ENCODE data around the gene CCT5.
"Not testable (repeated sequence)": the region's sequence is repeated elsewhere in the genome, so short reads cannot be mapped to it uniquely, and the experiment has no call there.

CCT5 gene

GRCh38 chr5:10278658-10279279, 28.7 kb downstream of the CCT5 start:
- no peak for DNase-seq

- no peak for DNase-seq
Observed at GRCh38 chr5:10279328-10279727, 29.2 kb downstream of the CCT5 start.

DNA sequence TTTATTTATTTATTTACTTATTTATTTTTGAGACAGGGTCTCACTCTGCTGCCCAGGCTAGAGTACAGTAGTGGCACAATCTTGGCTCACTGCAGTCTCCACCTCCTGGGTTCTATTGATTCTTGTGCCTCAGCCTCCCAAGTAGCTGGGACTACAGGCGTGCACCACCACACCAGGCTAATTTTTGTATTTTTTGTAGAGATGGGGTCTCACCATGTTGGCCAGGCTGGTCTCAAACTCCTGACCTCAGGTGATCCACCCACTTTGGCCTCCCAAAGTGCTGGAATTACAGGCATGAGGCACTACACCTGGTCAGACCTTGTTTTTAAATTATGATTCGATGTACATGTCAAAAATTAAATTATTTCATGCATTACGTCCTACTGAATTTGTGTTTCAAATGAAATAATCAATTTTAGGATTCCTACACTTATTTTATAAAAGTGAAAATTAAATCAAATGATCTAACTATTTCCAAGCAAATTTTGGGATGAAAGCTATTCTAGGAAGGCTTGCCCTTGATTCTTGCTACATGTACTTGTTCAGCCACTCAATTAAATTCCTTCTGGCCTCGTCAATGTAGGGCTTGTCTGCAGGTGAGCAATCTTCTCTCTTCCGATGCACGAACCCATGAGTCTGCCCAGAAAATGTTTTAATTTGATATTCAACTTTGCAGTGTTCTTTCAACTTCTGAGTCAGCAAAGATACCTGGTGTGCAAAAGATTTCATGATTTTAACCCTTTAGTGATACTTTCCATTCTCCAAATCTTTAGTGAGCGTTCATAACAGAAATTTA, 30.0 kb downstream of the CCT5 start:
- DNase-seq, result no peak

GRCh38 chr5:10283927-10284635, 34.0 kb downstream of the CCT5 start:
- DNase-seq, result peak; percentile 84

GRCh38 chr5:10285362-10285761, 35.3 kb downstream of the CCT5 start:
- not testable (repeated sequence) for DNase-seq

DNA sequence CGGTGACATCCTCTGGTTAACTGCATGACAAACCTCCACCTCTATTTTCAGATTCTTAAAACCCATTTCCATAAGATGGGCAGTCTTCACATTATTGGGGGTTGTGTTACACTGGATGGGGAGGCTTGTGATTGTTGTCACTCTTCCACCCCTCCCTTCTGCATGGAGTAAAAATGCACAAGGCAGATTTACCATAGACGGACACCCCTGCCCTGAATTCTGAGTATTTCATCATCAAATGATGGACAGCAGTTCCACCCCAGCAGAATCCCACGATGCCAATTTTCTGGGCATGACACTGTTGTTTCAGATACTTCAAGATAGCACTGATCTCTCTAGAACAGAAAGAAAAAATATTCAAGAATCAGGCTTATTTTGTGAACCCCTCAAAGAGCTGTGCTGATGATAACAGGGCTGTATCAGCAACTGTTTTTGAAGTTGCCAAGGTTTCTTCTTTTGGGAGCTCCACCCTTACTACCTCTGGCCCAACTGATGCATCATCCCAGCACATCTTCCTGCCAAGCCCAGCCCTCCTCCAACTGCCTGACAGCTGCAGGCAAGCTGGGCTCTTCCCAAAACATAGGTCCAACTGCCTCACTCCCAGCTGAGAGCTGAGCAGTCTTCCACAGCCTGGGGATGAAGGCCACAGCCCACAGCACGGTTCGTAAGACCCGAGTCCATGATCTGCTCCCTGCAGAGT, 36.2 kb downstream of the CCT5 start:
- peak; percentile 62 for DNase-seq

- no peak for DNase-seq
Observed at GRCh38 chr5:10286862-10287227, 36.8 kb downstream of the CCT5 start.

DNA sequence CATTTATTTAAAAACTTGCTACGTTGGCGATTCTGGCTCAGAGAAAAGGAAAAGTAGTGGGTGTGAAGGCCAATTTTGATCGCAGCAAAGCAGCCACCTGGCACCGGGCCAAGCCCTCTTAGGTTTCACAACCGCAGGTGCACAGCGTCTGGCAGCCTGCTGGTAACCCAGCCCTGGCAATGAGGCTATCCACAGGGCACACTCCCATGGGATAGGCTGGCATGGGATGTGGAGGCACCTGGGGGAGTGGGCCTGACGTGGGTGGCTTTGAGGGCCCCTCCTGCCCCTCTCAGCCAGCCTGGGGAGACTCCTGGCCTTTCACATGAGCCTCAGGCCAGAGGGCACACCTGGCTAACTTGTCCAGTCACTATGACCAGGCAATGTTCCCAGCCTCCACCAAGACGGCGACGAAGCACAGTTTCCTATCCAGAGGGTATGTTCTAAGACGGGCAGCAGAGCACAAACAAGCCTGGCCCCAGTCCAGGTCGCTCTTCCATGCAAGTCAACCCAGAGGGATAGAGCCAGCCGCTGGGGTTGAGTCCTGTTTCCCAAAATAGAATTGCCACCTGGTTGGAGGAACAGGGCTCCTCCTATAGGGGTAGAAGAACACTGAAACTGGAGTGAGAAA, 38.6 kb downstream of the CCT5 start:
- DNase-seq, result no peak

DNA sequence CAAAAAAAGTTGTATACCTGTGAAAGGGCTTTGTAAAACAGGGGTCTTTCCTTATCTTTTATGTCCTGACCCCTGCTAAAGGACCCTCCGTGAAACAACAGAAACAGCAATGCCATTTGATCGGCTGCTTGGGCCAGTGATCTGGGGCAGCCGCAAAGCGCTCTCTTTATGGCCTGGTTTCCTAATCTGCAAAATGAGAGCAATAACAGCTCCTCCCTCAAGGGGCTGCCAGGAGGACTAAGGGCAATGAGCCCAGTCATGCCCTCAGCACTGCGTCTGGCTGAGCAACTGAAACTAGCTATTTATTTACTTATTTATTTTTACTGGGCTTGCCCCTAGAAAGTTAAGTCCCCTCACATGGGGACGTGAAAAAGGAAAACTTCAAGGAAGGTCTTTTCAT, 39.3 kb downstream of the CCT5 start:
- DNase-seq, result no peak

DNA sequence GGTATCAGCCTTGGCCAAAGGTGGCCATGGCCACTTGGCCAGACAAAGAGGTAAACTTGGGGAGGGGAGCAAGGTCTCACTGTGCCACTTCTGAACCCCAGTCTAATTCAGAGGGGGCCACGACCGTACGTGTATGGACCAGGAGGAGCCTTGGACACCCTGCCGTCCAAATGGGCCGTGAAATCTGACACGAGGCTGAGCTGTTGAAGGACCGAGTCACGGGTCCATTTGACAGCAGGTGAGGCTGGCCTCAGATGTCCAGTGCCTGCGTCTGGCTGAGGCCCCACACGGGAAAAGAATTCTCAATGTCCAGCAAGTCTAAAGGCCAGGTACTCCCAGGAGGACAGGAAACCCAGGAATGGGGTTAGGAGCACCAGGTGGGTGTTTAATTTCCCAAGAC, 39.9 kb downstream of the CCT5 start:
- no peak for DNase-seq

GRCh38 chr5:10290438-10290837, 40.4 kb downstream of the CCT5 start:
- no peak for DNase-seq

DNA sequence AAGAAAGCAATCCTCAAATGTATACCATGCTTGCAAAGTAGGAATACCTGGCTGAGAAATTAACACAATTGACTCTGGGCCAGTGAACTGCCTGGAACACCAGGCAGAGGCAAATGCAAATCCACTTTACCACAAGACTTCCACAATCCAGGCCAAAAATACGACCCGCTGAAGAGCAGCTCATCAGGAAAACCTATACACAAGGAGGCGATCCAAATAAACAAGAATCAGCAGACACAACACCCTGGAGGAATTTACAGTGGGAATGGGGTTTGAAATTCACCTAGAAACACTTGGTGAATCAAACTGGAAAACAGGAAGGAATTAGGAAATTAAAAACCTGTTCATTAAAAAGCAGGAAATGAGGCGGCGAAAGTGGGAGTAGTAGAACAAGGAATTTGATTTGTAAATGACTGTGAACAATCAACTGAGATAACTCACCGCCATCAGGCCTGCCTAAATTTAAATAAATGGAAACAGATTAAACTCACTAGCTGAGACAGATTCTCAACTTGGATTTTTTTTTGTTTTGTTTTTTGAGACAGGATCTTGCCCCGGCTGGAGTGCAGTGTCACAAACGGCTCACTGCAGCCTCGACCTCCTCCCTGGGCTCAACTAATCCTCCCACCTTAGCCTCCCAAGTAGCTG, 41.7 kb downstream of the CCT5 start:
- no peak for DNase-seq

DNA sequence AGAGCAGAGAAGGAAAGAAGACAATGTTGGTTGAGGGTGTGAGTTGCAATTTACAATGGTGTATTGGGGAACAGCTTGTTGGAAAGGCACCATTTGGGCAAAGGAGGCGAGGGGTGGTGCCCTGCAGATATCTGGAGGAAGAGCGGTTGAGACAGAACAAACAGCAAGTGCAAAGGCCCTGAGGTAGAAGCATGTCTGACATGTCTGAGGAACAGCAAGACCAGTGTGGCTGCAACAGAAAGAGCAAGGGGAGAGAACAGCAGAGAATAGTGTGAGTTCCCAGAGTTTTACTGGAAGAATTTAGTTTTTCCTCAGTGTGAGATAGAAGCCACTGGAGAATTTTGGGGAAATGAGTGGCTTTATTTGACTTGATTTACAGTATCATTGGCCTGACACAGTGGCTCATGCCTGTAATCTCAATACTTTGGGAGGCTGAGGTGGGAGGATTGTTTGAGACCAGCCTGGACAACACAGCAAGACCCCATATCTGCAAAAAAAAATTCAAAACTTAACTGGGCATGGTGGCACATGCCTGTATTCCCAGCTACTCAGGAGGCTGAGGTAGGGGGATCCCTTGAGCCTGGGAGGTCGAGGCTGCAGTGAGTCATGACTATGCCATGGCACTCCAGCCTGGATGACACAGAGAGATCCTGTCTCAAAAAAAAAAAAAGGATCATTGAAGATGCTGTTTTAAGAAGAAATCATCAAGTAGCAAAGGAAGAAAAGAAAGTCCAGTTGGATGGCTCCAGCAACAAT, 44.0 kb downstream of the CCT5 start:
- DNase-seq, result no peak

- no peak for DNase-seq
Observed at GRCh38 chr5:10295619-10296326, 45.7 kb downstream of the CCT5 start.

DNA sequence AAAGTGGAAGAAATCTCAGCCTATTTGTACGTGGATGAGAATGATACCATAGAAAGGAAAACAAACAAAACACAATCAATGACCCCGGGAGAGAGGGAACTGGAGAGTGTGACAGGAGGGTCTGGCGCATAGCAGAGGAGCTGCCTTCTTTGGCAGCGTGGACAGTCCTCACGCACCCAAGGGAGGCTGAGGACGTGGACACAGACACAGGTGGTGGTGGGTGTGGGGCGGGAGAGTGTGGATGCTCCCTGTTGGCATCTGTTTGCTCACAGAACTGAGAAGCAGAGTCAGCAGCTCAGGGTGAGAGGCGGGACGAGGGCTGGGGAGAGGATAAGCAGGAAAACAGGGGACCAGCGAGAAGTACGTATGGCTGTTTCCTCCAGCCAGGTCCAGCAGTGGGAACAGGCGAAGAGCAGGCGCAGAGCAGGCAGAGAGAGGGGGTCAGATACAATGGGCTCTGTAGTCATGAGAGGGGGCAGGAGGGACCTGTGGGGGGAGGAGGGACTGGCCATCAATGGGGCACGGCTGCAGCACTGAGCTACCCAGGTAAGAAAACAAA, 47.6 kb downstream of the CCT5 start:
- no peak for DNase-seq

GRCh38 chr5:10300246-10300645, 50.2 kb downstream of the CCT5 start:
- no peak for DNase-seq

- DNase-seq, result no peak
Observed at GRCh38 chr5:10301266-10301665, 51.2 kb downstream of the CCT5 start.

- DNase-seq, result peak; percentile 50
Observed at GRCh38 chr5:10301842-10302610, 51.9 kb downstream of the CCT5 start.

GRCh38 chr5:10303201-10303600, 53.1 kb downstream of the CCT5 start:
- no peak for DNase-seq

DNA sequence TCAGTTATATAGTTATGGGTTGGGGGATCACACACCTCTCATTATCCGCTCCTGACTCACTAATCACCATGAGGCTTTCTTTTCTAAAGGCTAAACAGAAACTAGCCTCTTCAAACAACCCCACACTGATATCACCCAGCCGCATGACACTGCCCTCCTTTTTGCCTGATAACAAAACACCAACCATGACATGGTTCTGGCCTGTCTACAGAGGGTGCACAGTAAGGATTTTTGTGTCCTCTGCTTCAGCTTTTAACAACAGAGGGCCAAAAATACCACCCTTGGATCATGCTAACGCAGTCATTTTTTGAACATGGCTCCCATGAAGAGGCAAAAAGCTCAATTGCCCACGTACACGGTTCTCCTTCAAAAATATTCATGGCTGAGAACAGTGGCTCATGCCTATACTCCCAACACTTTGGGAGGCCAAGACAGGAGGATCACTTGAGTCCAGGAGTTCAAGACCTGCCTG, 53.7 kb downstream of the CCT5 start:
- DNase-seq, result no peak
